Measurements from ENCODE around the gene ADGRV1. TPM values are rescaled to one million over a fixed set of nuclear protein-coding genes. Genes with fewer than 3 reads are reported as not detected.

The ADGRV1 gene
- polyA plus RNA-seq, 1 of the 3 experiments (the other 2 are of a cell fraction) = 0.23 TPM

DNA sequence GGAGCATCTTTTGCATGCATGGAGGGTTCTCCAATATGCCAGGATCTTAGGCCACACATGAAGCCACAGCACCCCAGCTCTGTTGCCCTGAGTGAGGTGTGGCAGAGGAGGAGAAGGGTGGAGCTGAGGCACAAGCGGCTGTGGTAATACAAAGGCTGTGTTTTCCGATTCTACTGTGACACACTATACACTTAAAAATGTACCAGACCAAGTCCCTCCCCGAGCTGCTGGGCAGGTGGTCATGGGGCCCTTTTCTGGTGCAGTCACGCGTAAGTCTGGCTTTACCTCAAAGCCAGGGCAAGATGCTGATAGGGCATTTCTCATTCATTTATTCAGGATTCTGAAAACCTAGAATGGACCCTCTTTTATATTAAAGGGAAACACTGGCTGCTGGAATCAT, 3.7 kb downstream of the ADGRV1 start:
- no peaks in the 10 kb centered on the region for H3K79me2 ChIP-seq (ENCODE audit: insufficient read depth)
- WGBS (ENCODE audit: low lambda C conversion rate) = 74% methylated on average over 5 of the region's 5 CpGs
- TF ChIP-seq NFIC (IDR thresholded peaks at IDR 0.05; ENCODE audit: borderline replicate concordance) (no peak), ELF1 (IDR thresholded peaks at IDR 0.05) (no peak), FOXJ3 (CRISPR knock-in tag; IDR thresholded peaks at IDR 0.05) (no peak), ZBTB33 (IDR thresholded peaks at IDR 0.05; ENCODE audit: borderline replicate concordance, low read depth) (no peak)
- TF ChIP-seq, protein P1, sequence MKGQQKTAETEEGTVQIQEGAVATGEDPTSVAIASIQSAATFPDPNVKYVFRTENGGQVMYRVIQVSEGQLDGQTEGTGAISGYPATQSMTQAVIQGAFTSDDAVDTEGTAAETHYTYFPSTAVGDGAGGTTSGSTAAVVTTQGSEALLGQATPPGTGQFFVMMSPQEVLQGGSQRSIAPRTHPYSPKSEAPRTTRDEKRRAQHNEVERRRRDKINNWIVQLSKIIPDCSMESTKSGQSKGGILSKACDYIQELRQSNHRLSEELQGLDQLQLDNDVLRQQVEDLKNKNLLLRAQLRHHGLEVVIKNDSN (IDR thresholded peaks at IDR 0.05; ENCODE audit: borderline replicate concordance, low read depth) = no peak
- ChIA-PET CTCF (interaction anchor here (0.7 to 1.2 kb wide), 2 partner anchors 9 to 160 kb away, joined by 3 read pairs; no protein-coding TSS in a partner anchor), POLR2A (no interaction called here)
- H3K4me2 ChIP-seq = no peak overlapping the region
- no peak overlapping the region for H3K4me3 ChIP-seq (ENCODE audit: low read depth in 2 of 2, low read length in 1 of 2)
- DNase-seq = no peak
- H3K9ac ChIP-seq = no peak overlapping the region
- no peaks in the 10 kb centered on the region for H3K36me3 ChIP-seq (replicated peaks in 1 of 2; ENCODE audit: control insufficient read depth in 1 of 2, insufficient read depth in 2 of 2, low read length in 1 of 2)
- H3F3A ChIP-seq (replicated peaks; ENCODE audit: insufficient read depth) = no peaks in the 10 kb centered on the region
- H3K9me3 ChIP-seq = no peaks in the 10 kb centered on the region
- no peaks in the 10 kb centered on the region for H3K9me2 ChIP-seq
- peaks cover 19% of the 10 kb centered on the region for H3K27me3 ChIP-seq (ENCODE audit: insufficient read depth)
- no peak overlapping the region for H3K27ac ChIP-seq (ENCODE audit: low read depth in 2 of 2, low read length in 1 of 2)
- no peaks in the 10 kb centered on the region for H4K20me1 ChIP-seq (ENCODE audit: insufficient read depth)
- H2AFZ ChIP-seq (ENCODE audit: low read depth) = no peak overlapping the region
- H3K4me1 ChIP-seq (ENCODE audit: control insufficient read depth in 1 of 2, insufficient read depth in 2 of 2, low read depth in 1 of 2, low read length in 1 of 2) = no peaks in the 10 kb centered on the region; a peak in 2 of 4 replicates

DNA sequence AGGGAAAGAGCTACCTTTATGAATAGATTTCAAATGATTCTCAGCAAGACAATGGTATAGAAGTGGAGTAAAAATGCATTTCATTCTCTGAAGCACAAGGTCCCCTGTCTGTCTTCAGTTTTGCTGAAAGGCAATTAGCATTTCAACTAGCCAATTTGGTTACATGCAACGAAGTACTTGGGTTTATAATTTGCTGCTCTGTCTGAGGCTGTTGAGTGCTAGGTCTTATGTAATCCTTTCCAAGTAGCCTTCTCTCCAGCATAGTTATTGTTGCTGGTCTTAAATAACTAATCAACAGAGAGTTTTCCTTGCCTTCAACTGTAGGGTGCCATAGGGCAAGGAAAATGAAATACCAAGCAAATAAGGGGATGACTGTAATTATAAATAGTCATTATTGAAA, 4.5 kb downstream of the ADGRV1 start:
- CTCF ChIA-PET = interaction anchor here (1.2 kb wide), 1 partner anchor 8 kb away, joined by 3 read pairs; no protein-coding TSS in a partner anchor
- POLR2A ChIA-PET = no interaction called here
- no peak for TF ChIP-seq ZBTB33 (IDR thresholded peaks at IDR 0.05; ENCODE audit: borderline replicate concordance, low read depth)
- no peak for TF ChIP-seq SIN3A (IDR thresholded peaks at IDR 0.05; ENCODE audit: borderline replicate concordance, low read depth, low read length)
- TF ChIP-seq, protein P2, sequence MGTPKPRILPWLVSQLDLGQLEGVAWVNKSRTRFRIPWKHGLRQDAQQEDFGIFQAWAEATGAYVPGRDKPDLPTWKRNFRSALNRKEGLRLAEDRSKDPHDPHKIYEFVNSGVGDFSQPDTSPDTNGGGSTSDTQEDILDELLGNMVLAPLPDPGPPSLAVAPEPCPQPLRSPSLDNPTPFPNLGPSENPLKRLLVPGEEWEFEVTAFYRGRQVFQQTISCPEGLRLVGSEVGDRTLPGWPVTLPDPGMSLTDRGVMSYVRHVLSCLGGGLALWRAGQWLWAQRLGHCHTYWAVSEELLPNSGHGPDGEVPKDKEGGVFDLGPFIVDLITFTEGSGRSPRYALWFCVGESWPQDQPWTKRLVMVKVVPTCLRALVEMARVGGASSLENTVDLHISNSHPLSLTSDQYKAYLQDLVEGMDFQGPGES (IDR thresholded peaks at IDR 0.05; ENCODE audit: low read depth, low read length) = no peak
- TF ChIP-seq RFX5 (IDR thresholded peaks at IDR 0.05; ENCODE audit: low read length) = no peak
- no peak for TF ChIP-seq FOXM1 (IDR thresholded peaks at IDR 0.05; ENCODE audit: low read depth)
- no peak for TF ChIP-seq TEAD4 (IDR thresholded peaks at IDR 0.05; ENCODE audit: borderline replicate concordance, insufficient read depth)
- TF ChIP-seq TCF12 (IDR thresholded peaks at IDR 0.05) = no peak
- TF ChIP-seq NRF1 (IDR thresholded peaks at IDR 0.05; ENCODE audit: low read depth, low read length) = no peak
- TF ChIP-seq, protein P1 (IDR thresholded peaks at IDR 0.05; ENCODE audit: borderline replicate concordance, low read depth) = no peak
- no peak for TF ChIP-seq MXI1 (IDR thresholded peaks at IDR 0.05; ENCODE audit: low read depth, low read length)
- TF ChIP-seq, protein P3, sequence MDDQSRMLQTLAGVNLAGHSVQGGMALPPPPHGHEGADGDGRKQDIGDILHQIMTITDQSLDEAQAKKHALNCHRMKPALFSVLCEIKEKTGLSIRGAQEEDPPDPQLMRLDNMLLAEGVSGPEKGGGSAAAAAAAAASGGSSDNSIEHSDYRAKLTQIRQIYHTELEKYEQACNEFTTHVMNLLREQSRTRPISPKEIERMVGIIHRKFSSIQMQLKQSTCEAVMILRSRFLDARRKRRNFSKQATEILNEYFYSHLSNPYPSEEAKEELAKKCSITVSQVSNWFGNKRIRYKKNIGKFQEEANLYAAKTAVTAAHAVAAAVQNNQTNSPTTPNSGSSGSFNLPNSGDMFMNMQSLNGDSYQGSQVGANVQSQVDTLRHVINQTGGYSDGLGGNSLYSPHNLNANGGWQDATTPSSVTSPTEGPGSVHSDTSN (IDR thresholded peaks at IDR 0.05) = no peak
- no peak for TF ChIP-seq USF2 (IDR thresholded peaks at IDR 0.05; ENCODE audit: borderline replicate concordance, low read depth, low read length)
- TF ChIP-seq EZH2phosphoT487 (IDR thresholded peaks at IDR 0.05; ENCODE audit: borderline replicate concordance, low read depth) = no peak
- TF ChIP-seq NFIC (IDR thresholded peaks at IDR 0.05; ENCODE audit: borderline replicate concordance) = no peak
- TF ChIP-seq ELF1 (IDR thresholded peaks at IDR 0.05) = no peak

More for the DNA sequence above, 4.5 kb downstream of the ADGRV1 start:
- Histone ChIP-seq H3K4me3 (ENCODE audit: low read depth in 2 of 2, low read length in 1 of 2) (no peak overlapping the region), H4K20me1 (ENCODE audit: insufficient read depth) (no peaks in the 10 kb centered on the region), H3K27ac (ENCODE audit: low read depth in 2 of 2, low read length in 1 of 2) (no peak overlapping the region), H2AFZ (ENCODE audit: low read depth) (no peak overlapping the region), H3K9ac (no peak overlapping the region), H3K9me3 (no peaks in the 10 kb centered on the region), H3K36me3 (replicated peaks in 1 of 2; ENCODE audit: control insufficient read depth in 1 of 2, insufficient read depth in 2 of 2, low read length in 1 of 2) (no peaks in the 10 kb centered on the region), H3F3A (replicated peaks; ENCODE audit: insufficient read depth) (no peaks in the 10 kb centered on the region), H3K4me1 (ENCODE audit: control insufficient read depth in 1 of 2, insufficient read depth in 2 of 2, low read depth in 1 of 2, low read length in 1 of 2) (no peaks in the 10 kb centered on the region; a peak in 2 of 4 replicates), H3K79me2 (ENCODE audit: insufficient read depth) (no peaks in the 10 kb centered on the region), H3K27me3 (ENCODE audit: insufficient read depth) (peaks cover 11% of the 10 kb centered on the region), H3K4me2 (no peak overlapping the region), H3K9me2 (no peaks in the 10 kb centered on the region)
- DNase-seq = no peak
- WGBS (ENCODE audit: low lambda C conversion rate) = 27% methylated on average over 1 of the region's 1 CpG

All from SK-N-SH (cell line).